Neural cell (in vitro differentiated cells): ENCODE measurements around the gene SIRT1.

Experiments
- EP300 ChIP-seq: fragments of 450-650 bp; conservative IDR thresholded peaks from 2 replicates; pipeline ENCODE4 v1.6.1; 2014; ENCODE audit warnings: antibody characterized with exemption, mild to moderate bottlenecking, moderate library complexity; ENCODE audit not compliant: poor library complexity, severe bottlenecking
- MXI1 ChIP-seq: fragments of 450-650 bp; conservative IDR thresholded peaks from 2 replicates; pipeline ENCODE4 v1.6.1; 2014; ENCODE audit warnings: antibody characterized with exemption, mild to moderate bottlenecking; ENCODE audit not compliant: poor library complexity, severe bottlenecking
- POLR2AphosphoS5 ChIP-seq: IDR thresholded peaks from 2 replicates; pipeline ENCODE4 v1.6.1; 2012
- RAD21 ChIP-seq: fragments of 450-650 bp; conservative IDR thresholded peaks from 2 replicates; pipeline ENCODE4 v1.6.1; 2014; ENCODE audit warnings: antibody characterized with exemption, mild to moderate bottlenecking, moderate library complexity
- SMC3 ChIP-seq: fragments of 450-650 bp; conservative IDR thresholded peaks from 2 replicates; pipeline ENCODE4 v1.6.1; 2014; ENCODE audit warnings: antibody characterized with exemption, mild to moderate bottlenecking, moderate library complexity; ENCODE audit not compliant: poor library complexity
- TAF1 ChIP-seq: IDR thresholded peaks from 2 replicates; pipeline ENCODE4 v1.6.1; 2012; ENCODE audit warnings: low read depth
- TF ChIP-seq, protein P1 (sequence below): fragments of 450-650 bp; IDR thresholded peaks from 2 replicates; pipeline ENCODE4 v1.5.1; 2014; ENCODE audit warnings: antibody characterized with exemption, mild to moderate bottlenecking, moderate library complexity; ENCODE audit not compliant: poor library complexity, severe bottlenecking
- TF ChIP-seq, protein P2 (sequence below): IDR thresholded peaks from 2 replicates; pipeline ENCODE4 v1.6.1; 2012; ENCODE audit warnings: borderline replicate concordance

DNA sequence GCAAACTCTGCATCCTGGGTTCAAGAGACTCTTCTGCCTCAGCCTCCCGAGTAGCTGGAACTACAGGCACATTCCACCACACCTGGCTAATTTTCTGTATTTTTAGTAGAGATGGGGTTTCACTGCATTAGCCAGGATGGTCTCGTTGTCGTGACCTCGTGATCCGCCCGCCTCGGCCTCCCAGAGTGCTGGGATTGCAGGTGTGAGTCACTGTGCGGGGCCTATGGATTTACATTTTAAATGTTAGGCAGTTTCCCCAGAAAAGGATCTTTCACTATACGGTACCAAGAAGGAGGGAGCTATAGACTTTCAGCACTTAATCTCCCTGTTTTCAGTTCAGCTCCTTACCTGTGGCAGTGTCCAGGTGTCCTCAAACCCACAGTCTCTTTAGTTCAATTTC, 50.8 kb downstream of the SIRT1 start:
- TF ChIP-seq TAF1 (no peak), SMC3 (no peak), RAD21 (no peak), EP300 (no peak), POLR2AphosphoS5 (no peak), MXI1 (no peak)
- TF ChIP-seq, protein P1, sequence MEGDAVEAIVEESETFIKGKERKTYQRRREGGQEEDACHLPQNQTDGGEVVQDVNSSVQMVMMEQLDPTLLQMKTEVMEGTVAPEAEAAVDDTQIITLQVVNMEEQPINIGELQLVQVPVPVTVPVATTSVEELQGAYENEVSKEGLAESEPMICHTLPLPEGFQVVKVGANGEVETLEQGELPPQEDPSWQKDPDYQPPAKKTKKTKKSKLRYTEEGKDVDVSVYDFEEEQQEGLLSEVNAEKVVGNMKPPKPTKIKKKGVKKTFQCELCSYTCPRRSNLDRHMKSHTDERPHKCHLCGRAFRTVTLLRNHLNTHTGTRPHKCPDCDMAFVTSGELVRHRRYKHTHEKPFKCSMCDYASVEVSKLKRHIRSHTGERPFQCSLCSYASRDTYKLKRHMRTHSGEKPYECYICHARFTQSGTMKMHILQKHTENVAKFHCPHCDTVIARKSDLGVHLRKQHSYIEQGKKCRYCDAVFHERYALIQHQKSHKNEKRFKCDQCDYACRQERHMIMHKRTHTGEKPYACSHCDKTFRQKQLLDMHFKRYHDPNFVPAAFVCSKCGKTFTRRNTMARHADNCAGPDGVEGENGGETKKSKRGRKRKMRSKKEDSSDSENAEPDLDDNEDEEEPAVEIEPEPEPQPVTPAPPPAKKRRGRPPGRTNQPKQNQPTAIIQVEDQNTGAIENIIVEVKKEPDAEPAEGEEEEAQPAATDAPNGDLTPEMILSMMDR = no peak
- TF ChIP-seq, protein P2, sequence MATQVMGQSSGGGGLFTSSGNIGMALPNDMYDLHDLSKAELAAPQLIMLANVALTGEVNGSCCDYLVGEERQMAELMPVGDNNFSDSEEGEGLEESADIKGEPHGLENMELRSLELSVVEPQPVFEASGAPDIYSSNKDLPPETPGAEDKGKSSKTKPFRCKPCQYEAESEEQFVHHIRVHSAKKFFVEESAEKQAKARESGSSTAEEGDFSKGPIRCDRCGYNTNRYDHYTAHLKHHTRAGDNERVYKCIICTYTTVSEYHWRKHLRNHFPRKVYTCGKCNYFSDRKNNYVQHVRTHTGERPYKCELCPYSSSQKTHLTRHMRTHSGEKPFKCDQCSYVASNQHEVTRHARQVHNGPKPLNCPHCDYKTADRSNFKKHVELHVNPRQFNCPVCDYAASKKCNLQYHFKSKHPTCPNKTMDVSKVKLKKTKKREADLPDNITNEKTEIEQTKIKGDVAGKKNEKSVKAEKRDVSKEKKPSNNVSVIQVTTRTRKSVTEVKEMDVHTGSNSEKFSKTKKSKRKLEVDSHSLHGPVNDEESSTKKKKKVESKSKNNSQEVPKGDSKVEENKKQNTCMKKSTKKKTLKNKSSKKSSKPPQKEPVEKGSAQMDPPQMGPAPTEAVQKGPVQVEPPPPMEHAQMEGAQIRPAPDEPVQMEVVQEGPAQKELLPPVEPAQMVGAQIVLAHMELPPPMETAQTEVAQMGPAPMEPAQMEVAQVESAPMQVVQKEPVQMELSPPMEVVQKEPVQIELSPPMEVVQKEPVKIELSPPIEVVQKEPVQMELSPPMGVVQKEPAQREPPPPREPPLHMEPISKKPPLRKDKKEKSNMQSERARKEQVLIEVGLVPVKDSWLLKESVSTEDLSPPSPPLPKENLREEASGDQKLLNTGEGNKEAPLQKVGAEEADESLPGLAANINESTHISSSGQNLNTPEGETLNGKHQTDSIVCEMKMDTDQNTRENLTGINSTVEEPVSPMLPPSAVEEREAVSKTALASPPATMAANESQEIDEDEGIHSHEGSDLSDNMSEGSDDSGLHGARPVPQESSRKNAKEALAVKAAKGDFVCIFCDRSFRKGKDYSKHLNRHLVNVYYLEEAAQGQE = no peak
